Panc1 (cell line): Measurements from ENCODE around the gene DAB2IP. TPM values are rescaled to one million over a fixed set of nuclear protein-coding genes. Genes with fewer than 3 reads are reported as not detected.
A peak's percentile ranks its signal among the peaks of the same experiment; 100 is the strongest.

Experiments used
- ATAC-seq: fragments of 200-7000 bp; cut with Tn5 transposase; 2 replicates; pipeline ENCODE4 v1.9.1; 2020; ENCODE audit warnings: mild to moderate bottlenecking, moderate library complexity
- BruUV-seq: library from RNA; stranded (reverse); fragments of 400-500 nt; replicated peaks from 2 replicates; lab custom pipeline; 2021; lab: Mats Ljungman, UMichigan
- CTCF ChIA-PET: fragments of 300-600 bp; sonication (Branson Sonifier 250); formaldehyde crosslinking; loops from one replicate; lab custom pipeline; 2022; ENCODE audit warnings: antibody characterized with exemption; lab: Charles Lee
- POLR2A ChIA-PET: fragments of 300-600 bp; sonication (Branson Sonifier 250); formaldehyde crosslinking; loops from one replicate; lab custom pipeline; 2022; ENCODE audit warnings: antibody characterized with exemption; lab: Charles Lee
- DNase-seq: peaks from one replicate; pipeline ENCODE4 v3.0.0-alpha.2; 2010; ENCODE audit warnings: low read depth, low spot score
- H3K27ac ChIP-seq: 2 replicates; pipeline ENCODE4 v1.5.1; 2011; ENCODE audit warnings: mild to moderate bottlenecking, low read length, inconsistent platforms
- H3K27me3 ChIP-seq: fragments of 200-500 bp; sonication (Bioruptor generic); 2 replicates; pipeline ENCODE4 v1.6.0; 2014; ENCODE audit warnings: low read length, inconsistent platforms; ENCODE audit not compliant: control insufficient read depth, insufficient read depth
- H3K36me3 ChIP-seq: fragments of 200-500 bp; sonication (Bioruptor generic); 2 replicates; pipeline ENCODE4 v1.5.1; 2014; ENCODE audit warnings: inconsistent platforms, mild to moderate bottlenecking, low read length, moderate library complexity; ENCODE audit not compliant: control insufficient read depth, insufficient read depth
- H3K4me1 ChIP-seq: 2 replicates; pipeline ENCODE4 v1.5.1; 2011; ENCODE audit warnings: inconsistent platforms, mild to moderate bottlenecking, low read length, moderate library complexity; ENCODE audit not compliant: control insufficient read depth, insufficient read depth
- H3K4me3 ChIP-seq, 2 experiments: 2 replicates each; pipeline ENCODE4 v1.5.1; 2011 to 2012; ENCODE audit warnings: low read depth in 2 of 2, low read length in 2 of 2, mild to moderate bottlenecking in 2 of 2, inconsistent platforms in 1 of 2, moderate library complexity in 1 of 2
- H3K9me3 ChIP-seq: fragments of 200-500 bp; sonication (Bioruptor generic); 2 replicates; pipeline ENCODE4 v1.5.1; 2014; ENCODE audit warnings: low read depth, mild to moderate bottlenecking, inconsistent platforms, low read length, moderate library complexity; ENCODE audit not compliant: control insufficient read depth, insufficient read depth
- POLR2AphosphoS5 ChIP-seq: IDR thresholded peaks from 2 replicates; pipeline ENCODE4 v1.6.1; 2012; ENCODE audit warnings: mild to moderate bottlenecking, low read depth, low read length, moderate library complexity
- SIN3A ChIP-seq: IDR thresholded peaks from 2 replicates; pipeline ENCODE4 v1.6.1; 2012; ENCODE audit warnings: low read depth, mild to moderate bottlenecking, low read length, moderate library complexity, borderline replicate concordance; ENCODE audit not compliant: insufficient read depth
- TCF7L2 ChIP-seq: IDR thresholded peaks from 2 replicates; pipeline ENCODE4 v1.6.1; 2011; ENCODE audit warnings: mild to moderate bottlenecking, low read depth, low read length, inconsistent platforms
- in situ Hi-C: cut with HindIII; loops from 2 replicates; pipeline ENCODE4 v1.10.0; 2016; ENCODE audit warnings: low sequenced_read_pairs, low pct_unique_long_range_greater_than_20kb
- intact Hi-C: fragments of 100-400 bp; cut with micrococcal nuclease; formaldehyde crosslinking; loops from one replicate; pipeline ENCODE4 v1.10.0; 2022; ENCODE audit not compliant: unreplicated experiment
- total RNA-seq: library from RNA; stranded (reverse); gene quantifications from one replicate; pipeline ENCODE4 v1.2.1, GENCODE V29; 2021; ENCODE audit not compliant: unreplicated experiment
- TF ChIP-seq, protein P1 (sequence below), 2 experiments: IDR thresholded peaks; 2 replicates each; pipeline ENCODE4 v1.6.1; 2011 to 2012; ENCODE audit warnings: low read depth in 2 of 2, control low read depth in 1 of 2, low read length in 1 of 2, mild to moderate bottlenecking in 1 of 2, moderate library complexity in 1 of 2; ENCODE audit not compliant: insufficient read depth in 1 of 2
- TF ChIP-seq, protein P2 (sequence below): fragments of 450-650 bp; IDR thresholded peaks from 2 replicates; pipeline ENCODE4 v1.5.1; 2017; ENCODE audit warnings: mild to moderate bottlenecking

The DAB2IP gene
- total RNA-seq, 1 experiment from 2014 or later = 18.4 TPM

DNA sequence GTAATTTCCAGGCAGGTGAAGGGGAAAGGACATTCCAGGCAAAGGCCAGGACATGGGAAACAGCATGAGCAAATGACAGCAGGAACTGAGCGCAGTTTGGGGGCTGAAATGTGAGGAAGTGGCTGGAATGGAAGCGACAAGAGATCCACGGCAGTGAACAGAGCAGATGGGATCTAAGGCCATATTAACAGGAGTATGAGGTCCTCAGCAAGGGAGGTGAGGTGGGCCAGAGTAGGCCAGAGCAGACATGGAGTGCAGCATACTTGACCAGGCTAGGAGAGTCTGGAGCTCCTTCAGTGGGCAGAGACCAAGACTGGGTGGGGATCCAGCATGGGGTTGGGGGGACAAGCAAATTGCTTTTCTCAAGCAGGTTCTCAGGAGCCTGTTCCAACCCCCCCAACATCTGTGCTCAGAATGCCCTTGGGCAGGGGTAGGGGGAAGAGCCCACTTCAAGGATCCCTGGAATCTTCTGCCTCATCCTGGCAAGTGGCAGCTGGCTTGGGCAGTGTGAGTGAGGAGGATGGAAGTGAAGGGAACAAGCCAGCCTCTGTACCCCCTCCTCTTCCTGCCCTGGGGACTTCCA is 34.5 kb downstream of the DAB2IP start:
- ChIA-PET CTCF (interaction anchor here (0.7 kb wide), 1 partner anchor 176 kb away, joined by 4 read pairs; no protein-coding TSS in a partner anchor), POLR2A (no interaction called here)
- ATAC-seq = no peak
- in situ Hi-C loops = no loop called here
- Histone ChIP-seq H3K27me3 (no peaks in the 10 kb centered on the region), H3K4me1 (no peaks in the 10 kb centered on the region), H3K9me3 (no peaks in the 10 kb centered on the region), H3K36me3 (no peaks in the 10 kb centered on the region), H3K4me3 (no peak overlapping the region), H3K27ac (no peak overlapping the region)
- TF ChIP-seq TCF7L2 = no peak
- TF ChIP-seq, protein P1, sequence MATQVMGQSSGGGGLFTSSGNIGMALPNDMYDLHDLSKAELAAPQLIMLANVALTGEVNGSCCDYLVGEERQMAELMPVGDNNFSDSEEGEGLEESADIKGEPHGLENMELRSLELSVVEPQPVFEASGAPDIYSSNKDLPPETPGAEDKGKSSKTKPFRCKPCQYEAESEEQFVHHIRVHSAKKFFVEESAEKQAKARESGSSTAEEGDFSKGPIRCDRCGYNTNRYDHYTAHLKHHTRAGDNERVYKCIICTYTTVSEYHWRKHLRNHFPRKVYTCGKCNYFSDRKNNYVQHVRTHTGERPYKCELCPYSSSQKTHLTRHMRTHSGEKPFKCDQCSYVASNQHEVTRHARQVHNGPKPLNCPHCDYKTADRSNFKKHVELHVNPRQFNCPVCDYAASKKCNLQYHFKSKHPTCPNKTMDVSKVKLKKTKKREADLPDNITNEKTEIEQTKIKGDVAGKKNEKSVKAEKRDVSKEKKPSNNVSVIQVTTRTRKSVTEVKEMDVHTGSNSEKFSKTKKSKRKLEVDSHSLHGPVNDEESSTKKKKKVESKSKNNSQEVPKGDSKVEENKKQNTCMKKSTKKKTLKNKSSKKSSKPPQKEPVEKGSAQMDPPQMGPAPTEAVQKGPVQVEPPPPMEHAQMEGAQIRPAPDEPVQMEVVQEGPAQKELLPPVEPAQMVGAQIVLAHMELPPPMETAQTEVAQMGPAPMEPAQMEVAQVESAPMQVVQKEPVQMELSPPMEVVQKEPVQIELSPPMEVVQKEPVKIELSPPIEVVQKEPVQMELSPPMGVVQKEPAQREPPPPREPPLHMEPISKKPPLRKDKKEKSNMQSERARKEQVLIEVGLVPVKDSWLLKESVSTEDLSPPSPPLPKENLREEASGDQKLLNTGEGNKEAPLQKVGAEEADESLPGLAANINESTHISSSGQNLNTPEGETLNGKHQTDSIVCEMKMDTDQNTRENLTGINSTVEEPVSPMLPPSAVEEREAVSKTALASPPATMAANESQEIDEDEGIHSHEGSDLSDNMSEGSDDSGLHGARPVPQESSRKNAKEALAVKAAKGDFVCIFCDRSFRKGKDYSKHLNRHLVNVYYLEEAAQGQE (IDR thresholded peaks at IDR 0.05; ENCODE audit: insufficient read depth in 1 of 2, low read depth in 2 of 2, low read length in 1 of 2) = no peak
- no peak for DNase-seq
- BruUV-seq = no TSS peak
- intact Hi-C loops = loop anchor here (5.0 kb wide), 1 partner anchor 306 kb away; no protein-coding TSS in a partner anchor

- Histone ChIP-seq H3K27me3 (no peaks in the 10 kb centered on the region), H3K36me3 (no peaks in the 10 kb centered on the region), H3K4me1 (no peaks in the 10 kb centered on the region), H3K27ac (no peak overlapping the region), H3K4me3 (no peak overlapping the region), H3K9me3 (no peaks in the 10 kb centered on the region)
- BruUV-seq = no TSS peak
- ChIA-PET POLR2A (no interaction called here), CTCF (interaction anchor here (0.7 to 0.9 kb wide), 2 partner anchors 11 to 141 kb away, joined by 3 read pairs; no protein-coding TSS in a partner anchor)
- DNase-seq (peak; percentile 42), ATAC-seq (peak; percentile 83)
- intact Hi-C loops (loop anchor here (5.0 kb wide), 1 partner anchor 305 kb away; no protein-coding TSS in a partner anchor), in situ Hi-C loops (no loop called here)
- TF ChIP-seq POLR2AphosphoS5 (no peak), SIN3A (no peak), TCF7L2 (no peak)
- TF ChIP-seq, protein P1 (IDR thresholded peaks at IDR 0.05; ENCODE audit: insufficient read depth in 1 of 2, low read depth in 2 of 2, low read length in 1 of 2) = no peak
- TF ChIP-seq, protein P2, sequence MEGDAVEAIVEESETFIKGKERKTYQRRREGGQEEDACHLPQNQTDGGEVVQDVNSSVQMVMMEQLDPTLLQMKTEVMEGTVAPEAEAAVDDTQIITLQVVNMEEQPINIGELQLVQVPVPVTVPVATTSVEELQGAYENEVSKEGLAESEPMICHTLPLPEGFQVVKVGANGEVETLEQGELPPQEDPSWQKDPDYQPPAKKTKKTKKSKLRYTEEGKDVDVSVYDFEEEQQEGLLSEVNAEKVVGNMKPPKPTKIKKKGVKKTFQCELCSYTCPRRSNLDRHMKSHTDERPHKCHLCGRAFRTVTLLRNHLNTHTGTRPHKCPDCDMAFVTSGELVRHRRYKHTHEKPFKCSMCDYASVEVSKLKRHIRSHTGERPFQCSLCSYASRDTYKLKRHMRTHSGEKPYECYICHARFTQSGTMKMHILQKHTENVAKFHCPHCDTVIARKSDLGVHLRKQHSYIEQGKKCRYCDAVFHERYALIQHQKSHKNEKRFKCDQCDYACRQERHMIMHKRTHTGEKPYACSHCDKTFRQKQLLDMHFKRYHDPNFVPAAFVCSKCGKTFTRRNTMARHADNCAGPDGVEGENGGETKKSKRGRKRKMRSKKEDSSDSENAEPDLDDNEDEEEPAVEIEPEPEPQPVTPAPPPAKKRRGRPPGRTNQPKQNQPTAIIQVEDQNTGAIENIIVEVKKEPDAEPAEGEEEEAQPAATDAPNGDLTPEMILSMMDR = peak; percentile 87
Observed at GRCh38 chr9:121686930-121687541, 35.6 kb downstream of the DAB2IP start.
